ENCODE data around the gene PPP2R1A.

Gene PPP2R1A

DNA sequence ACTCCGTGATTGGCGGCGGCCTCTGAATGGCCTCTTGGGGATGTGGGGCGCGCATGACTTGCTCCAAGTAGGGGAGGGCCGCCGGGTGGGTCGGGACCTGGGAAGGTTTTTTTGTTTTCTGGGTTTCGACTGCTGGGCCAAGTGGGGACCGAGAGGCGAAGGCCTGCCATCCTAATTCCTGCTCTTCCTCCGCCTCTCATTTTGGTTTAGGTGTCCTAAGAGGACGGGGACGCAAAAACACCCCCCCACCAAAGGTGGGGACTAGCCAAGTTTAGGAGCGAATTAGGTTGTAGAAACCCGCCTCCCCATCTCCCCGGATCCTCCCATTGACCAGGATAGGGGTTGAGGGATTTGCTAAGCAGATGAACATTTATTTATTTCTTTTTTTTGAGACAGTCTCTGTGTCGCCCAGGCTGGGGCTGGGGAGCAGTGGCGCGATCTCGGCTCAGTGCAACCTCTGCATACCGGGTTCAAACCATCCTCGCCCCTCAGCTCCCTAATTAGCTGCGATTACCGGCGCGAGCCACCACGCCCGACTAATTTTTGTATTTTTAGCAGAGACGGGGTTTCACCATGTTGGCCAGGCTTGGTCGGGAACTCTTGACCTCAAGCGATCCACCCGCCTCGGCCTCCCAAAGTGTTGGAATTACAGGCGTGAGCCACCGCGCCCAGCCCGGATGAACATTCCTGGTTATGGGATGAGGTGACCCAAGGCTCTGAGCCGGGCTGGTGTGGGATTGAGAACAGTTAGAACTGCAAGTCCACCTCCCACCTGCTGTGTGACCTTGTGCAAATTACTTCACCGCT, 838 bp downstream of the PPP2R1A start:
- TF ChIP-seq, protein P1, sequence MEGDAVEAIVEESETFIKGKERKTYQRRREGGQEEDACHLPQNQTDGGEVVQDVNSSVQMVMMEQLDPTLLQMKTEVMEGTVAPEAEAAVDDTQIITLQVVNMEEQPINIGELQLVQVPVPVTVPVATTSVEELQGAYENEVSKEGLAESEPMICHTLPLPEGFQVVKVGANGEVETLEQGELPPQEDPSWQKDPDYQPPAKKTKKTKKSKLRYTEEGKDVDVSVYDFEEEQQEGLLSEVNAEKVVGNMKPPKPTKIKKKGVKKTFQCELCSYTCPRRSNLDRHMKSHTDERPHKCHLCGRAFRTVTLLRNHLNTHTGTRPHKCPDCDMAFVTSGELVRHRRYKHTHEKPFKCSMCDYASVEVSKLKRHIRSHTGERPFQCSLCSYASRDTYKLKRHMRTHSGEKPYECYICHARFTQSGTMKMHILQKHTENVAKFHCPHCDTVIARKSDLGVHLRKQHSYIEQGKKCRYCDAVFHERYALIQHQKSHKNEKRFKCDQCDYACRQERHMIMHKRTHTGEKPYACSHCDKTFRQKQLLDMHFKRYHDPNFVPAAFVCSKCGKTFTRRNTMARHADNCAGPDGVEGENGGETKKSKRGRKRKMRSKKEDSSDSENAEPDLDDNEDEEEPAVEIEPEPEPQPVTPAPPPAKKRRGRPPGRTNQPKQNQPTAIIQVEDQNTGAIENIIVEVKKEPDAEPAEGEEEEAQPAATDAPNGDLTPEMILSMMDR (IDR thresholded peaks at IDR 0.05; ENCODE audit: low read length, missing control alignments): no peak
- peak; percentile 45 for DNase-seq (ENCODE audit: low read depth)
- H3K4me3 ChIP-seq (replicated peaks; ENCODE audit: low read depth, low read length): peak overlapping the region; percentile 91

DNA sequence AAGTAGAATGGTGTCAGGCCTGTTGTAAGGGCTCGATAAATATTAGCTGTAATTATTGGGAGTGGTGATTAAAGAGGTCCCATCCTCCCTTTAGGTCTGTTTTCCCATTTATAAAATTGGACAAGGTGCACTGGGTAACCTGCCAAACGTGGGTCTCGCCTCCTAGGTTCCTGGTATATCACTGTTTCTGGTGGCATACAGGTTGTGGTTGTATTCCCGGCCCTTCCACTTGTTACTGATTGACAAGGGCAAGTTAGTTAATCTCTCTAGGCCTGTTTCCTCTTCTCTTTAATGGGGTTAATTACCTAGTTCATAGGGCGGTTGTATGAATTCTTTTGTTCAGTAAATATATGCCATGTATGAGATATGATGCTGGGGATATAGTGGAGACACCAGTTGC, 1.5 kb downstream of the PPP2R1A start:
- DNase-seq (ENCODE audit: low read depth): no peak
- TF ChIP-seq, protein P1 (IDR thresholded peaks at IDR 0.05; ENCODE audit: low read length, missing control alignments): no peak
- H3K4me3 ChIP-seq (replicated peaks; ENCODE audit: low read depth, low read length): peak overlapping the region; percentile 91

DNA sequence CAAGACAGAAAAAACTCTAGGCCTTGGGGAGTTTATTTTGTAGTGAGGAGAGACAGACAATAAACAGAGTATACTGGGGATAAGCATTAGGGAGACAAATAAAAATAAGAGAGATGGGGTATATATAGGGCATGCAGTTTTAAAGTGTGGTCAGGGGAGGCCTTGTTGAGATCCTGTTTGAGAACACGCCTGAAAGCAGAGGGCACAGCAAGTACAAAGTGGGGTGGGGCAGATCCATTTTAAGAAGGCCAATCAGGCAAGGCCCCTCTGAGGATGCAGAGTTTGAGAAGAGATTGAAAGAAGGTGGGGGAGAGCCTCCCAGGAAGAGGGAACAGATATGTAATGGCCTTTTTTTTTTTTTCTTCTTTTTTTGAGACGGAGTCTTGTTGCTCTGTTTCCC, 2.1 kb downstream of the PPP2R1A start:
- H3K4me3 ChIP-seq (replicated peaks; ENCODE audit: low read depth, low read length): no peak overlapping the region
- no peak for DNase-seq (ENCODE audit: low read depth)
- TF ChIP-seq, protein P1 (IDR thresholded peaks at IDR 0.05; ENCODE audit: low read length, missing control alignments): no peak

DNA sequence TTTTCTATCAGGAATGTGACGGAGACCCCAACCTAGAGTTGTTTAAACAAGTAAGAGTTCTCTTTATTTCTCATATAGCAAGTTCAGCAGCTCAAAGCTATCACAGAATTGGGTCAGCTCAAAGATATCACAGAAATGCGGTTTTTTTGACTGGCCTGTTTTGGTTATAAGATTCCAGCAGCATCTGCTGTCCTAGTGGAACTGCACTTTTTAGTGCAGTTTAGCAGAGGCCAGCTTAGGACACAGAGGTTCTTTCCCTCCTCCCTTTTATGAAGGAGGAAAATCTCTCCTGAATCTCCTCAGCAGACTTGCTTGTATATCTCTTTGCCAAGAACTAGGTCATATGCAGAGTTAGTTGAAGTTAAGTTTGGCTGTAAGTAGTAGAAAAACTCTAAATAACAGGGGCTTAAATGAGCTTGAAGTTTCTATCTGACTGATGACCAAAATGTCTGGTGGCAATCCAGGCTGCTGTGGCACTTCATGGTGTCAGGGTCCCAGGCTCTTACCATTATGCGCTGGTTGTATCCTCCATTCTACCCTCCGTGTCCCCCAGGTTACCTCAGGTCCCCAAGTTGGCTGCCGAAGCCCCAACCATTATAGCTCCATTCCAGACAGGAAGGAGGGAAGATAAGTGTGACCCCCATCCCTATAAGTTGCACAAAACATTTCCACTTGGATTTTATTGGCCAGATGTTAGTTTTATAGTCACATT, 6.6 kb downstream of the PPP2R1A start:
- no peak for DNase-seq (ENCODE audit: low read depth)
- TF ChIP-seq, protein P1 (IDR thresholded peaks at IDR 0.05; ENCODE audit: low read length, missing control alignments): no peak
- no peak overlapping the region for H3K4me3 ChIP-seq (replicated peaks; ENCODE audit: low read depth, low read length)

DNA sequence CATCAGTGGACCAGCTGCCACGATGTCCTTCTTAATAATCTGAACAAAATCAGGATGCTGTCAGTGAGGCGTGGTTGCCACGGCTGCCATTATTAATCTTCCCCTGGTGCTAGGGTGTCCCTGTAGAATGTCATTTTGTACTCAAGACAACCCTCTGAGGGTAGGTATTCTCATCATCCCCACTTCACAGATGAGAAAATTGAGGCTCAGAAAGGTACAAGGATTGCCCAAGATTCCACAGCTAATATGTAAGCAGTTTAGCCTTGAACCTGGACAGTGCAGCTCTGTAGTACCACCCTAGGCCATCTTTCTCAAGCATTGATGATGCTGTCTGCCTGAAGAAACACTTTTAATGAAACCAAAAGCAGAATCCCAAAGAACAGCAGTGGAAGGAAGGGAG, 8.1 kb downstream of the PPP2R1A start:
- no peak overlapping the region for H3K4me3 ChIP-seq (replicated peaks; ENCODE audit: low read depth, low read length)
- DNase-seq (ENCODE audit: low read depth): no peak
- TF ChIP-seq, protein P1 (IDR thresholded peaks at IDR 0.05; ENCODE audit: low read length, missing control alignments): no peak

DNA sequence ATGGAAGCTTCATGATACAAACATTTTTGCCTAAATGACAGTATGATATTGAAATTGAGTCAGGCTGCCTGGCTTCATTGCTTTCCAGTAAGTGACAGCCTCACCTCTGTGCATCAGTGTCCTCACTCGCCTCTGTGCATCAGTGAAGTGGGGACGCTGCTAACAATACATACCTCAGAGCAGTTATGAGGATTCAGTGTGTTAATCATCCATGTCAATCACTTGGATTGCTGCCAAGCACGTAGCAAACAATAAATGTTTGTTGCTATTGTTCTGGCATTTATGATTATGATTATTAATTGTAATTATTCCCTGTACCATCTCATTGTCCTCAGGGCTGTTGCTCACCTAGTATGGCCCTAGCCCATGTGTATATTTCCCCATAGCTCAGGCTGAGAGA, 8.8 kb downstream of the PPP2R1A start:
- no peak overlapping the region for H3K4me3 ChIP-seq (replicated peaks; ENCODE audit: low read depth, low read length)
- TF ChIP-seq, protein P1 (IDR thresholded peaks at IDR 0.05; ENCODE audit: low read length, missing control alignments): no peak
- no peak for DNase-seq (ENCODE audit: low read depth)

Measured in fibroblast of pulmonary artery (primary cell).